Measurements from ENCODE around the gene TAMM41.
"Not testable (repeated sequence)": the region's sequence is repeated elsewhere in the genome, so short reads cannot be mapped to it uniquely, and the experiment has no call there.

Gene TAMM41

GRCh38 chr3:11770477-11771391, 76.0 kb downstream of the TAMM41 start:
- in situ Hi-C loops (cut with HindIII; ENCODE audit: low sequenced_read_pairs) = no loop called here

- in situ Hi-C loops (cut with HindIII; ENCODE audit: low sequenced_read_pairs) = no loop called here
These were observed 76.8 kb downstream of the TAMM41 start for GRCh38 chr3:11769704-11770476.

- in situ Hi-C loops (cut with HindIII; ENCODE audit: low sequenced_read_pairs) = no loop called here
These were observed 78.1 kb downstream of the TAMM41 start for GRCh38 chr3:11768604-11769003.

GRCh38 chr3:11764931-11765363, 81.7 kb downstream of the TAMM41 start:
- in situ Hi-C loops (cut with HindIII; ENCODE audit: low sequenced_read_pairs) = no loop called here

- in situ Hi-C loops (cut with HindIII; ENCODE audit: low sequenced_read_pairs) = no loop called here
These were observed 86.7 kb downstream of the TAMM41 start for GRCh38 chr3:11759996-11760395.

- in situ Hi-C loops (cut with HindIII; ENCODE audit: low sequenced_read_pairs) = no loop called here
These were observed 88.8 kb downstream of the TAMM41 start for GRCh38 chr3:11757929-11758328.

GRCh38 chr3:11757441-11757875, 89.2 kb downstream of the TAMM41 start:
- in situ Hi-C loops (cut with HindIII; ENCODE audit: low sequenced_read_pairs) = no loop called here

GRCh38 chr3:11755276-11755675, 91.4 kb downstream of the TAMM41 start:
- in situ Hi-C loops (cut with HindIII; ENCODE audit: low sequenced_read_pairs) = no loop called here

- in situ Hi-C loops (cut with HindIII; ENCODE audit: low sequenced_read_pairs) = not testable (repeated sequence)
These were observed 94.4 kb downstream of the TAMM41 start for GRCh38 chr3:11752254-11752653.

- in situ Hi-C loops (cut with HindIII; ENCODE audit: low sequenced_read_pairs) = not testable (repeated sequence)
These were observed 98.4 kb downstream of the TAMM41 start for GRCh38 chr3:11748306-11748705.

Measured in DLD1 (cell line).